Activated naive CD4-positive, alpha-beta T cell treated with anti-CD3 and anti-CD28 coated beads, Interleukin-2, amount 50 U/mL, for 72 hours (primary cell): ENCODE data around the gene INPP5D. TPM values are rescaled to one million over a fixed set of nuclear protein-coding genes. Genes with fewer than 3 reads are reported as not detected.
"Not testable (repeated sequence)": the region's sequence is repeated elsewhere in the genome, so short reads cannot be mapped to it uniquely, and the experiment has no call there.

Experiments used
- ATAC-seq, 2 donors: fragments of 150-1000 bp; cut with Tn5 transposase; 2 replicates each; pipeline ENCODE4 v1.10.0; 2021; ENCODE audit warnings: mild to moderate bottlenecking in 2 of 2, moderate library complexity in 2 of 2
- DNase-seq, 2 donors: peaks; one replicate each; pipeline ENCODE4 v3.0.0; 2021 to 2022; ENCODE audit warnings: low spot score in 2 of 2
- H3K27ac Mint-ChIP-seq, 2 donors: one replicate each; pipeline ENCODE4 v1.8.0; 2022; ENCODE audit warnings: mild to moderate bottlenecking in 2 of 2, mixed read lengths in 2 of 2
- H3K36me3 Mint-ChIP-seq, 2 donors: one replicate each; pipeline ENCODE4 v1.8.0; 2022; ENCODE audit warnings: mixed read lengths in 2 of 2
- H3K9me3 Mint-ChIP-seq, 2 donors: one replicate each; pipeline ENCODE4 v1.8.0; 2022; ENCODE audit warnings: mixed read lengths in 2 of 2
- total RNA-seq, 2 donors: library from RNA; stranded (reverse); gene quantifications; one replicate each; pipeline ENCODE4 v1.2.3, GENCODE V29; 2022

The INPP5D gene
- total RNA-seq = 10 to 100 TPM; 70.7 to 71.1 TPM

GRCh38 chr2:233059797-233060500 lies at the start of gene INPP5D:
INPP5D (plus strand) TSS chr2:233060342; CDS start chr2:233060479, 137 bp downstream.
- peak; percentile 48 to 72 for ATAC-seq

GRCh38 chr2:233010569-233011267 lies 49.4 kb upstream of the INPP5D start:
- no peak for ATAC-seq
- DNase-seq = no peak
- H3K36me3 Mint-ChIP-seq = no peaks in the 10 kb centered on the region
- H3K27ac Mint-ChIP-seq = no peak overlapping the region
- peaks cover 0 to 5% of the 10 kb centered on the region in 2 donors for H3K9me3 Mint-ChIP-seq

More at GRCh38 chr2:233059797-233060500, at the start of gene INPP5D:
- DNase-seq = peak; percentile 65 to 81
- Mint-ChIP-seq H3K27ac (peak within 1 kb of the TSS; percentile 91 to 98), H3K36me3 (peaks cover 11 to 12% of the 10 kb centered on the region in 2 donors), H3K9me3 (no peaks in the 10 kb centered on the region)

GRCh38 chr2:233011268-233011650 lies 48.9 kb upstream of the INPP5D start:
- Mint-ChIP-seq H3K9me3 (peaks cover 0 to 5% of the 10 kb centered on the region in 2 donors), H3K27ac (no peak overlapping the region), H3K36me3 (no peaks in the 10 kb centered on the region)
- no peak for DNase-seq
- no peak for ATAC-seq

GRCh38 chr2:233011702-233012131 lies 48.4 kb upstream of the INPP5D start:
- ATAC-seq = no peak
- Mint-ChIP-seq H3K9me3 (peaks cover 0 to 5% of the 10 kb centered on the region in 2 donors), H3K27ac (no peak overlapping the region), H3K36me3 (no peaks in the 10 kb centered on the region)
- no peak for DNase-seq

GRCh38 chr2:233012301-233012971 lies 47.7 kb upstream of the INPP5D start:
- Mint-ChIP-seq H3K27ac (no peak overlapping the region), H3K9me3 (peaks cover 0 to 7% of the 10 kb centered on the region in 2 donors), H3K36me3 (no peaks in the 10 kb centered on the region)
- DNase-seq = no peak
- no peak for ATAC-seq

- ATAC-seq (no peak), DNase-seq (no peak)
- H3K36me3 Mint-ChIP-seq = no peaks in the 10 kb centered on the region
- no peak within 1 kb of the TSS for H3K27ac Mint-ChIP-seq
- H3K9me3 Mint-ChIP-seq = peaks cover 0 to 8% of the 10 kb centered on the region in 2 donors
Observed at GRCh38 chr2:233013027-233013461, 47.1 kb upstream of the INPP5D start, which contains the start of gene NGEF. NGEF (minus strand) TSS chr2:233013256; CDS start chr2:232974890, 38,366 bp downstream.

- peaks cover 0 to 8% of the 10 kb centered on the region in 2 donors for H3K9me3 Mint-ChIP-seq
- no peak for DNase-seq
- ATAC-seq = no peak
- no peaks in the 10 kb centered on the region for H3K36me3 Mint-ChIP-seq
- no peak overlapping the region for H3K27ac Mint-ChIP-seq
Observed at GRCh38 chr2:233013650-233014049, 46.5 kb upstream of the INPP5D start.

- no peak overlapping the region for H3K27ac Mint-ChIP-seq
- H3K9me3 Mint-ChIP-seq = peaks cover 0 to 8% of the 10 kb centered on the region in 2 donors
- H3K36me3 Mint-ChIP-seq = no peaks in the 10 kb centered on the region
- DNase-seq = no peak
- no peak for ATAC-seq
Observed at GRCh38 chr2:233015019-233015645, 45.0 kb upstream of the INPP5D start.

- ATAC-seq = no peak
- H3K9me3 Mint-ChIP-seq = peaks cover 0 to 8% of the 10 kb centered on the region in 2 donors
Observed at GRCh38 chr2:233017947-233018346, 42.2 kb upstream of the INPP5D start.

GRCh38 chr2:233019610-233020009 lies 40.5 kb upstream of the INPP5D start:
- H3K27ac Mint-ChIP-seq, ATAC-seq, DNase-seq, H3K9me3 Mint-ChIP-seq, H3K36me3 Mint-ChIP-seq: not testable (repeated sequence)

More at GRCh38 chr2:233017947-233018346, 42.2 kb upstream of the INPP5D start:
- Mint-ChIP-seq H3K36me3 (no peaks in the 10 kb centered on the region), H3K27ac (no peak overlapping the region)
- no peak for DNase-seq

GRCh38 chr2:233020454-233020853 lies 39.7 kb upstream of the INPP5D start:
- DNase-seq (no peak), ATAC-seq (no peak)
- Mint-ChIP-seq H3K27ac (no peak overlapping the region), H3K36me3 (no peaks in the 10 kb centered on the region), H3K9me3 (peaks cover 0 to 4% of the 10 kb centered on the region in 2 donors)

- Mint-ChIP-seq H3K36me3 (no peaks in the 10 kb centered on the region), H3K27ac (no peak overlapping the region), H3K9me3 (peaks cover 0 to 3% of the 10 kb centered on the region in 2 donors)
- ATAC-seq (no peak), DNase-seq (no peak)
Observed at GRCh38 chr2:233021771-233022170, 38.4 kb upstream of the INPP5D start.

- Mint-ChIP-seq H3K27ac (no peak overlapping the region), H3K36me3 (no peaks in the 10 kb centered on the region), H3K9me3 (peaks cover 0 to under 1% of the 10 kb centered on the region in 2 donors)
- no peak for DNase-seq
- no peak for ATAC-seq
Observed at GRCh38 chr2:233022561-233022960, 37.6 kb upstream of the INPP5D start.

GRCh38 chr2:233023007-233023760 lies 37.0 kb upstream of the INPP5D start:
- Mint-ChIP-seq H3K36me3 (no peaks in the 10 kb centered on the region), H3K27ac (no peak overlapping the region)

GRCh38 chr2:233023761-233024410 lies 36.3 kb upstream of the INPP5D start:
- ATAC-seq = no peak
- H3K27ac Mint-ChIP-seq = no peak overlapping the region
- no peaks in the 10 kb centered on the region for H3K36me3 Mint-ChIP-seq
- no peak for DNase-seq
- no peaks in the 10 kb centered on the region for H3K9me3 Mint-ChIP-seq

More at GRCh38 chr2:233023007-233023760, 37.0 kb upstream of the INPP5D start:
- no peak for DNase-seq
- H3K9me3 Mint-ChIP-seq = no peaks in the 10 kb centered on the region
- ATAC-seq = no peak
